H1 (cell line): Measurements from ENCODE around the gene DEDD2. TPM values are rescaled to one million over a fixed set of nuclear protein-coding genes. Genes with fewer than 3 reads are reported as not detected.
A peak's percentile ranks its signal among the peaks of the same experiment; 100 is the strongest.

Experiments
- CTCF ChIA-PET: fragments of 300-600 bp; sonication (Branson Sonifier 250); formaldehyde crosslinking; loops from one replicate; lab custom pipeline; 2021; ENCODE audit not compliant: partially characterized antibody; lab: Charles Lee
- POLR2A ChIA-PET: fragments of 300-600 bp; sonication (Branson Sonifier 250); formaldehyde crosslinking; loops from one replicate; lab custom pipeline; 2021; ENCODE audit warnings: inconsistent platforms; ENCODE audit not compliant: partially characterized antibody; lab: Charles Lee
- DNase-seq, 2 experiments: peaks; one replicate each; pipeline versions ENCODE4 v3.0.0 to v3.0.0-alpha.2; 2010 to 2022; ENCODE audit warnings: low spot score in 2 of 2, low read depth in 1 of 2, mixed read lengths in 1 of 2
- FAIRE-seq: peaks from 2 replicates; lab custom pipeline; 2011; peaks lifted over from hg19 to GRCh38; lab: Jason Lieb, UNC
- H2AFZ ChIP-seq: 2 replicates; pipeline ENCODE4 v1.8.1; 2012; ENCODE audit warnings: low read length, inconsistent platforms
- H2AK5ac ChIP-seq: 2 replicates; pipeline ENCODE4 v1.6.1; 2013; ENCODE audit warnings: low read depth, low read length
- H2BK120ac ChIP-seq: replicated peaks from 2 replicates; pipeline ENCODE3; 2013; ENCODE audit warnings: low read depth, low read length, inconsistent platforms
- H2BK12ac ChIP-seq: 2 replicates; pipeline ENCODE4 v1.6.1; 2013; ENCODE audit warnings: low read depth, low read length
- H2BK15ac ChIP-seq: 2 replicates; pipeline ENCODE4 v1.6.1; 2013; ENCODE audit warnings: low read length
- H2BK20ac ChIP-seq: 2 replicates; pipeline ENCODE4 v1.6.1; 2013; ENCODE audit warnings: low read length
- H2BK5ac ChIP-seq: 2 replicates; pipeline ENCODE4 v1.6.1; 2013; ENCODE audit warnings: low read depth, low read length
- H3K14ac ChIP-seq: 2 replicates; pipeline ENCODE4 v1.6.1; 2013; ENCODE audit warnings: inconsistent platforms; ENCODE audit not compliant: insufficient read length
- H3K18ac ChIP-seq: 2 replicates; pipeline ENCODE4 v1.6.1; 2013; ENCODE audit warnings: low read length; ENCODE audit errors: extremely low read depth
- H3K23ac ChIP-seq: 2 replicates; pipeline ENCODE4 v1.6.1; 2013; ENCODE audit warnings: inconsistent platforms; ENCODE audit not compliant: insufficient read length
- H3K23me2 ChIP-seq: 2 replicates; pipeline ENCODE4 v1.6.1; 2013; ENCODE audit warnings: low read depth, low read length
- H3K27ac ChIP-seq: 2 replicates; pipeline ENCODE4 v1.6.1; 2011; ENCODE audit warnings: low read depth, low read length, inconsistent platforms
- H3K27me3 ChIP-seq, 4 experiments: replicated peaks in 1 of 4; 1 replicate in 1 of 4; 2 replicates in 3 of 4; pipeline versions ENCODE4 v1.6.1 to v1.8.1; 2011 to 2013; ENCODE audit warnings: low read length in 3 of 4, mild to moderate bottlenecking in 3 of 4, inconsistent platforms in 2 of 4, mixed read lengths in 2 of 4, moderate library complexity in 1 of 4; ENCODE audit not compliant: control insufficient read depth in 3 of 4, insufficient read depth in 3 of 4; ENCODE audit errors: extremely low read depth in 1 of 4
- H3K36me3 ChIP-seq, 4 experiments: 2 replicates each; pipeline versions ENCODE4 v1.6.1 to v1.8.1; 2011 to 2013; ENCODE audit warnings: mild to moderate bottlenecking in 4 of 4, low read length in 3 of 4, moderate library complexity in 2 of 4, control low read depth in 1 of 4, inconsistent platforms in 1 of 4; ENCODE audit not compliant: insufficient read depth in 4 of 4, control insufficient read depth in 2 of 4
- H3K4ac ChIP-seq: replicated peaks from 2 replicates; pipeline ENCODE3; 2013; ENCODE audit warnings: low read length, low read depth, mixed read lengths, inconsistent platforms; ENCODE audit not compliant: insufficient read length
- H3K4me1 ChIP-seq, 4 experiments: replicated peaks in 1 of 4; 1 replicate in 1 of 4; 2 replicates in 3 of 4; pipeline versions ENCODE4 v1.6.1 to v1.8.1; 2011 to 2013; ENCODE audit warnings: low read length in 3 of 4, inconsistent platforms in 2 of 4, mixed read lengths in 1 of 4; ENCODE audit not compliant: insufficient read depth in 4 of 4, control insufficient read depth in 3 of 4
- H3K4me2 ChIP-seq, 2 experiments: 2 replicates each; pipeline versions ENCODE4 v1.6.1 to v1.8.1; 2011 to 2013; ENCODE audit warnings: low read depth in 2 of 2, low read length in 2 of 2, control low read depth in 1 of 2, inconsistent platforms in 1 of 2, mild to moderate bottlenecking in 1 of 2; ENCODE audit not compliant: insufficient read depth in 1 of 2
- H3K4me3 ChIP-seq, 4 experiments: fragments of 200-600, 300-600 bp in 1 of 4; sonication (generic), shearing (Covaris generic), sonication (Bioruptor Twin) in 1 of 4; 2 replicates each; pipeline versions ENCODE4 v1.5.1 to v1.8.1; 2011 to 2016; ENCODE audit warnings: low read length in 4 of 4, low read depth in 3 of 4, control low read depth in 2 of 4, inconsistent platforms in 2 of 4, mild to moderate bottlenecking in 2 of 4, mixed read lengths in 1 of 4, moderate library complexity in 1 of 4; ENCODE audit not compliant: insufficient read depth in 2 of 4; ENCODE audit errors: extremely low read depth in 1 of 4
- H3K56ac ChIP-seq: replicated peaks from 2 replicates; pipeline ENCODE3; 2013; ENCODE audit warnings: low read depth, mild to moderate bottlenecking, mixed read lengths, low read length, inconsistent platforms; ENCODE audit not compliant: insufficient read length
- H3K79me1 ChIP-seq: 2 replicates; pipeline ENCODE4 v1.6.1; 2013; ENCODE audit warnings: low read depth, low read length, control low read depth
- H3K79me2 ChIP-seq, 2 experiments: 2 replicates each; pipeline versions ENCODE4 v1.6.1 to v1.8.1; 2012 to 2013; ENCODE audit warnings: low read length in 2 of 2, mild to moderate bottlenecking in 2 of 2, inconsistent platforms in 1 of 2; ENCODE audit not compliant: insufficient read depth in 2 of 2, control insufficient read depth in 1 of 2
- H3K9ac ChIP-seq, 4 experiments: replicated peaks in 1 of 4; 1 replicate in 1 of 4; 2 replicates in 3 of 4; pipeline versions ENCODE4 v1.6.1 to v1.8.1; 2011 to 2013; ENCODE audit warnings: low read depth in 3 of 4, low read length in 3 of 4, control low read depth in 2 of 4, mild to moderate bottlenecking in 2 of 4, moderate library complexity in 2 of 4, inconsistent platforms in 1 of 4; ENCODE audit errors: extremely low read depth in 1 of 4
- H3K9me3 ChIP-seq, 2 experiments: 2 replicates each; pipeline versions ENCODE4 v1.6.1 to v1.8.1; 2012 to 2013; ENCODE audit warnings: mild to moderate bottlenecking in 2 of 2, moderate library complexity in 2 of 2, control low read depth in 1 of 2, inconsistent platforms in 1 of 2, low read depth in 1 of 2, low read length in 1 of 2, mixed read lengths in 1 of 2; ENCODE audit not compliant: insufficient read depth in 2 of 2
- H4K20me1 ChIP-seq, 2 experiments: replicated peaks in 1 of 2; 2 replicates each; pipeline versions ENCODE3 to v1.8.1; 2011 to 2013; ENCODE audit warnings: inconsistent platforms in 2 of 2, low read length in 2 of 2, mild to moderate bottlenecking in 1 of 2; ENCODE audit not compliant: insufficient read depth in 2 of 2, control insufficient read depth in 1 of 2
- H4K5ac ChIP-seq: 2 replicates; pipeline ENCODE4 v1.6.1; 2013; ENCODE audit warnings: low read length, low read depth, mixed read lengths, inconsistent platforms; ENCODE audit not compliant: insufficient read length
- H4K8ac ChIP-seq: 2 replicates; pipeline ENCODE4 v1.8.0; 2013; ENCODE audit warnings: mild to moderate bottlenecking, moderate library complexity, low read length, inconsistent platforms; ENCODE audit not compliant: insufficient read depth; ENCODE audit errors: extremely low read depth
- H4K91ac ChIP-seq: replicated peaks from 2 replicates; pipeline ENCODE3; 2013; ENCODE audit warnings: low read length, mixed read lengths, inconsistent platforms; ENCODE audit not compliant: insufficient read length
- CBX5 ChIP-seq: fragments of 300-800, 300-1000 bp; sonication (generic); IDR thresholded peaks from 2 replicates; pipeline ENCODE4 v1.7.1; 2016; ENCODE audit warnings: antibody characterized with exemption, low read length, low read depth
- CHD1 ChIP-seq: IDR thresholded peaks from 2 replicates; pipeline ENCODE4 v1.6.1; 2012; ENCODE audit warnings: low read depth, low read length, improper control_type of control experiment
- CTBP2 ChIP-seq: IDR thresholded peaks from 2 replicates; pipeline ENCODE4 v1.7.0; 2011; ENCODE audit warnings: borderline replicate concordance, mild to moderate bottlenecking, moderate library complexity, mixed read lengths, low read length; ENCODE audit not compliant: insufficient read depth, insufficient read length
- RNF2 ChIP-seq: fragments of 200-900, 300-1000 bp; sonication (generic); IDR thresholded peaks from 2 replicates; pipeline ENCODE4 v1.7.1; 2016; ENCODE audit warnings: borderline replicate concordance, low read depth, mild to moderate bottlenecking, antibody characterized with exemption, low read length; ENCODE audit not compliant: poor library complexity, severe bottlenecking; ENCODE audit errors: missing control alignments
- SP1 ChIP-seq: IDR thresholded peaks from 2 replicates; pipeline ENCODE4 v1.6.1; 2011; ENCODE audit warnings: low read depth, low read length
- whole genome bisulfite sequencing, 2 experiments: shearing (Covaris generic) in 1 of 2; methylation state at CpG; one replicate each; pipeline versions ENCODE4 v1.1.6 to v1.1.7; 2013 to 2015; ENCODE audit warnings: low lambda C conversion rate in 2 of 2, mixed read lengths in 2 of 2, inconsistent platforms in 1 of 2, low coverage in 1 of 2, missing lambda C conversion rate in 1 of 2; ENCODE audit not compliant: insufficient replicate concordance in 2 of 2, insufficient coverage in 1 of 2, insufficient read length in 1 of 2; ENCODE audit errors: extremely low coverage in 1 of 2, missing lambda C conversion rate in 1 of 2; 5-methylcytosine and 5-hydroxymethylcytosine counted together
- polyA plus RNA-seq, 7 experiments: library from polyadenylated mRNA; depleted of rRNA in 3 of 7; stranded (reverse) in 5 of 7; unstranded in 2 of 7; fragments of >200 nt in 5 of 7; fragments of 200-250 nt in 2 of 7; gene quantifications; 1 replicate in 5 of 7; 2 replicates in 1 of 7; 4 replicates in 1 of 7; pipeline versions ENCODE4 v1.2.1 to v1.2.3, GENCODE V29; 2011 to 2013; ENCODE audit warnings: missing spikeins in 2 of 7, mixed read lengths in 2 of 7
- total RNA-seq: library from RNA; stranded (reverse); fragmentation: NEBNext Ultra II Directional; extraction: Animal tissue kit (Norgen Biotek cat#: 25700); gene quantifications from 2 replicates; pipeline ENCODE4 v1.2.1, GENCODE V29; 2021
- TF ChIP-seq, protein P1 (sequence below): IDR thresholded peaks from 2 replicates; pipeline ENCODE4 v1.6.1; 2011; ENCODE audit warnings: low read length, improper control_type of control experiment

DEDD2 gene
- total and polyA plus RNA-seq, 2 of the 8 experiments (the other 6 are each of a cell fraction or from before 2014, with no cell fraction given) = 37.8 to 65.0 TPM

DNA sequence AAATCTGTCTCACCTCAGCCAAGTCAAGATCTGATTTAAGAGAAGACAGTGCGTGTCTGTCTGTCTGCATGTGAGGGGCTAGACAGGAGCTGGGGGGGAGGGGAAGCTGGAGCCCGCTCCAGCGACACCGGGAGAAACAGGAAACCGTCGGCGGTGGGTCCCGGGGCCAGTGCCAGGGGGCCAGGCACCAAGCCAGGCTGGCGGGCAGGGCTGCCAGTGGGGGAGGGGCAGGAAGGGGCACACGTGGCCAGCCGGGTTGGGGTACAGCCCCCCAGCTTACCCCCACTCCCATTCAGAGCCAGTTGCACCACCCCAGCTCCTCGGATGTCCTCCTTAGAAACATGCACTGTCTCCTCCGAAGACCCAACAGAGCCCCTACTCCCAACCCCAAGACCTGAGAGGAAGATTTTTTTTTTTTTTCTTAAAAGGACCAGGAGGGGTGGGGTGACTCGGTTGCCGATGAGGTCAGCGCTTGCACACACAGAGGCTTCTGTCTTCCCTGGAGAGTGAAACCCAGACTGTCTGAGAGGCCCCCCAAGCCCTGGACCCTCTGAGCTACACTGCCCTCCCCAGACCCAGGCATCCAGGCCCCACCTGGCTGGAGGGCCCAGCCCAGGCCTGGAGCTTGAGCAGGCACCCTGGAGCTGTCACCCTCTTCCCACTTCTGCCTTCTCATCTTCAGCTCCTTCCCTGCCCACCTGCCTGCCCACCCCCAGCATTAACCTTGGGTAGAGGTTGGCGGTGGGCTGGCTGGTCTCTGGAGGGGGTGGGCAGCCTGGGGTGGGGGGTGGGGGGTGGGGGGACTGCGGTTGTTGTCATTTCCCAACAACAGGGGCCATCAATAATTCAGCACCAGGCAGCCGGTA, 33.4 kb upstream of the DEDD2 start:
- Histone ChIP-seq H4K5ac (no peak overlapping the region), H3K36me3 (peaks cover 0 to 20% (median 4%) of the 10 kb centered on the region in 4 experiments; a peak in 4 of 8 replicates), H2BK120ac (no peak overlapping the region), H3K23me2 (peaks cover 13% of the 10 kb centered on the region; the same call in 1 of the 2 replicates), H3K79me1 (peaks cover 15% of the 10 kb centered on the region), H3K27me3 (no peaks in the 10 kb centered on the region), H3K79me2 (peaks cover 4 to 33% of the 10 kb centered on the region in 2 experiments; a peak in 3 of 4 replicates), H3K56ac (no peak overlapping the region), H3K4me1 (peaks cover 11 to 34% (median 22%) of the 10 kb centered on the region in 4 experiments), H3K9ac (no peak overlapping the region; a peak in 1 of 7 replicates), H3K14ac (no peak overlapping the region), H4K20me1 (peaks cover 6 to 19% of the 10 kb centered on the region in 2 experiments), H3K23ac (no peak overlapping the region), H2BK12ac (no peak overlapping the region), H2BK15ac (no peak overlapping the region), H4K8ac (no peak overlapping the region), H2BK5ac (0 out of 2 replicates have a peak overlapping the region, but pooled peaks have one; percentile 49), H3K4ac (no peak overlapping the region), H3K4me3 (no peak overlapping the region), H2AK5ac (no peak overlapping the region; the same call in 1 of the 2 replicates), H3K9me3 (no peaks in the 10 kb centered on the region), H4K91ac (no peak overlapping the region), H3K27ac (no peak overlapping the region), H3K18ac (no peak overlapping the region; the same call in 1 of the 2 replicates), H2BK20ac (no peak overlapping the region), H2AFZ (no peak overlapping the region), H3K4me2 (peak overlapping the region in 1 of 2 experiments; percentile 87; a peak in 1 of 4 replicates)
- no peak for DNase-seq
- TF ChIP-seq CTBP2 = no peak
- TF ChIP-seq CBX5 = no peak
- no peak for TF ChIP-seq SP1
- TF ChIP-seq CHD1 = no peak
- TF ChIP-seq, protein P1, sequence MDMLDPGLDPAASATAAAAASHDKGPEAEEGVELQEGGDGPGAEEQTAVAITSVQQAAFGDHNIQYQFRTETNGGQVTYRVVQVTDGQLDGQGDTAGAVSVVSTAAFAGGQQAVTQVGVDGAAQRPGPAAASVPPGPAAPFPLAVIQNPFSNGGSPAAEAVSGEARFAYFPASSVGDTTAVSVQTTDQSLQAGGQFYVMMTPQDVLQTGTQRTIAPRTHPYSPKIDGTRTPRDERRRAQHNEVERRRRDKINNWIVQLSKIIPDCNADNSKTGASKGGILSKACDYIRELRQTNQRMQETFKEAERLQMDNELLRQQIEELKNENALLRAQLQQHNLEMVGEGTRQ = no peak
- no peak for TF ChIP-seq RNF2
- ChIA-PET CTCF (interaction anchor here (0.6 to 11.8 kb wide), 9 partner anchors 8 to 697 kb away, joined by 3 to 260 read pairs (median 4); partner anchors contain the start of gene GSK3A), POLR2A (interaction anchor here (0.5 to 4.4 kb wide), 11 partner anchors 8 to 140 kb away, joined by 3 to 15 read pairs (median 5); partner anchors contain the start of genes PAFAH1B3 and PRR19)
- FAIRE-seq = no peak
- 80% methylated on average over 13 of the region's 19 CpGs; no CpG with 5 or more reads in 1 of the 2 experiments for WGBS, 2 experiments
